Stimulated activated CD4-positive, alpha-beta T cell treated with anti-CD3 and anti-CD28 coated beads, TNF-alpha, amount 100 ng/mL, for 24 hours (primary cell): ENCODE results near the gene FRMD4A.

Source experiments
- DNase-seq, 3 experiments: peaks; one replicate each; pipeline ENCODE4 v3.0.0-alpha.2; 2020; ENCODE audit warnings: low read depth in 3 of 3

The FRMD4A gene

DNA sequence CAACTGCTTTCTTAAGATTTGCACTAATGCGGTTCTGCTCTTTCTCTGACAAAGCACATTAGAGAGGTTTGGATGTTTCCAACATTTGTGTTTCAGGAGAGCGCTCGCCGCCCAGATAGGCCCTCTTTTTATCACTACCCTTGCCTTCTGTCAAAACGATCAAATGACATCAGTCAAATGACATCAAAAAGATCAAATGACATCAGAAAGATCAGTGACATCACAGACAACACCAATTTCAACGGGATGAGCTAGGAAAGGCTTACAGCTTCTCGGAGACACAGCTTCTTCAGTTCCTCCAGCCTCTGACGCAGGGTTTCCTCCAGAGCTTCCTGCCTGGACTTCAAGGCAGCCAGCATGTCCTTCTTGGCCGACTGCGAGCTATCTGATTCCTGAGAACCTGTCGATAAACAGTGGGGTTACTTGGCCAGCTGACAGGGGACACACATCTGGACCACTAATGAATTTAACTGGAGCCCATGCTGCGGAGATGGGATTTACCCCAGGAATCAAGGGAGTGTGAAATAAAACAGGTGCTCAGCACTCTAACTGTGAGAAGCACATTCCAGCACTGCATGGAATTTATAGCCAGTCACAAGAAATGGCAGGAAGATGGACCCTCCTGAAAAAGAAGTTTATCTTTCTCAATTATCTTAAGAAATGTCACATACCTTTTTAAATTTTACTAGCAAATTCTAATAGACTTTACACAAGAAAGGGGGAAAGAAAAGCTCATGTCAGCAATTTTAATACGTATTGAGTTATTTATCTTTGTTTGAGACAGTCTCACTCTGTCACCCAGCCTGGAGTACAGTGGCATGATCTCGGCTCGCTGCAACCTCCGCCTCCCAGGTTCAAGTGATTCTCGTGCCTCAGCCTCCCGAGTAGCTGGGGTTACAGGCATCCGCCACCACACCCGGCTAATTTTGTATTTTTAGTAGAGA lies 655.8 kb downstream of the FRMD4A start:
- DNase-seq, result no peak

DNA sequence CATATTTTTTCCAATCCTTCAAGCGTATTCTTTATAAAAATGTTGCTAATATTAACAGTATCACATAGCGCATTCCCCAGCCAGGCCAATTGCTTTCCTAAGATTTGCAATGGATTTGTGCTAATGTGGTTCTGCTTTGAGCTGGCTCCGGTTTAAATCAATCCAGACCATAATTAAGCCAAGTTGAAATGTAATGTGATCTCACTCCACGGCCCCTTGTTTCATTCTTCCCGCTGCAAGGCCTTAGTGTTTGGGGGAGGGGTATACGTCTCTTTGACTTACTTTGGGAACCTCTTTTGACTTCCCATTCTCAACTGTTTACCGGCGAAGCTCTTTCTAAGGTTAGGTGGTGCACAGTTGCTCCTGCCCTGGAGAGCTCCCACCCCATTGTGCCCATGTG lies 657.6 kb downstream of the FRMD4A start:
- DNase-seq, result no peak

DNA sequence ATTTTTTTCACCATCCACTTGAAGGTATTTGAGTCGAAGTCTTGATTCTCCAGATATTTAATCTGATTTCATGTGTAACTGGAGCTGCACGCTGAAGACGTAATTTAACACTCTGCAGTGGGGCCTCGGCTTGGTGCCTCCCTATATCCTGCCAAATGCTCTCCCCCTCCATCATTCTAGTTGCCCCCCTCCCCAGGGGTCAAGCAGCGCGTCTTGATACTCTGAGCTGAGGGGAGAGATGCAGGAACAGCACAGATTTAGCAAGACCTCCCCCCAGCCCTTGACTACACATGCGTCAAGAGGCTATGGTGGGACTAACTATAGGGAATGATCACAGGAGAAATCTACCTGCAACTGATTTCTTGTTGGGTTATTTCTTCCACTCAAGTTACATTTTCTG lies 658.2 kb downstream of the FRMD4A start:
- DNase-seq, result no peak

DNA sequence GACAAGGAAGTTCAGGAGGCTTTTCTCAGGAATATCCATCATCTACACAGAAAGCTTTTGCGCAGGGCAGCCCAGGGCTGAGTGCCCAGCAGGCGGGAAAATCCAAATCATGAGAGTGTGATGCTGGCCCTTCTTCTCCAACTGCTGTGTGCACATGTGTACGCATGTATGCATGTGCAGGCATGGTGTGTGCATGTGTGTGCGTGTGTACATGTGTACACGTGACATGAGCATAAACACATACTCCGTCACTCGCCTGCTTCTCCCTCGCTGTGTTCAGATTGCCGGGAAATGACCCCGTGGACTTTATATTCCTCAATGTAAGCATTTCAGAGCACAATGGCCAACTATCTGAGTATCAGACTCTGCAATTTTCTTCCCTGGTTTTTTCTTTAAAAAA lies 658.8 kb downstream of the FRMD4A start:
- DNase-seq, result no peak

DNA sequence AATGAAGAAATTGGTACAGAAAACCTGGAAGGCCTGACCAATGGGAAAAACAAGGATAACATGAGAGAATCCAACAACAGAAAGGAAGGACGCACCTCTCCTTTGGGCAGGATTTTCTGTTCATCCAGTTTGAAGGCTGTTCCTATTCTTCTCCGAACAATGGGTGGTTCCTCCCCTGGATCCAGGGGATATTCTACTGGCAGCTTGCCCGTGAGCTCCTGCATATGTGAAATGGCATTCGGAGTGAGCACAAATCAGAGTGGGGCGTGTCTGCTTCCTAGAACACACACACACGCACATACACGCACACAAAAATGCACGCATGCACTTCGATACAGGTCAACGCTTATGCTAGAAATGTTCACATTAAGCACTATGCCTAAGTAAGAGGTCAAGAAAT lies 660.4 kb downstream of the FRMD4A start:
- no peak for DNase-seq

DNA sequence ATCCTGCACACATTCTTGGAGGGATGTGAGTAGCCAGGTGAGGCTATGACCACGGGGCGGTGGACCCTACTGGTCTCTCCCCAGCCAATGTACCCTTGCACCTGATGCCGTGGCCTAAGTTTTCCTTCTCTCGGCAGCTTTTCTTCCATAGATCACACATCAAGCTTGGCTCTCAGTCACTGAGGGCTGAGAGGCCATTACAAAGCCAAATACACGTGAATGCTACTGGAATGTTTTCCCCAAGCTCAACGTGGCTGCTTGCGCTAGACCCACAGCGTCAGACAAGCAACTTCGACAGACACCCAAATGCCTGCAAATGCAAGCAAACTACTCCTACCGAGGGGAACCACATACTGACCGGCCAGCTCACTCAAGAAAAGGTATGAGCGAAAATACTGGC lies 660.8 kb downstream of the FRMD4A start:
- DNase-seq, result no peak

DNA sequence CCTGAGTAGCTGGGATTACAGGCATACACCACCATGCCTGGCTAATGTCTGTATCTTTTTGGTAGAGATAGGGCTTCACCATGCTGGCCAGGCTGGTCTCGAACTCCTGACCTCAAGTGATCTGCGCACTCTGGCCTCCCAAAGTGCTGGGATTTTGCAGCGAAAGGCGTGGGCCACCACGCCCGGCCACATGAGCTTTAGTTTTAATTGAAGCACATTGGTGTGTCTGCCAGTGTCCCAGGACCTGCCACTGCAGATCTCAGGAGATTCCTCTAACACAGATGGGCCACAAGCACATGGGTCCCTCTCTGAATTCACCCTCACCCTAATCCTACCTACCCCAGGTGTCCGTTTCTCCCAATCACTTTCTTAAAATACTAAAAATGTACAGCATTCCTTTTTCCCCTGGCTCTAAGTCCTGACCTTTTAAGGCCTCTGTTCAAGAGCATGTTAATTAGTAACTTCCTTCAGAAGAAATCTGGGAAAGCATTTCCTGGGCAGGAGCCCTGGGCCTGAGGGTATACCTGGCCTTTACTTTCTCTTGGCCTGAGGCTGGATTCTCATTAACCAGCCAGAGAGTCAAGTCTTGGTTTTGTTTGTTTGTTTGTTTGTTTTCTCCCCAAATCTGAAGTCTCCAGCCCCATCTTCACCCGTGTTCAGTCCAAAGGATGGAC lies 661.4 kb downstream of the FRMD4A start:
- no peak for DNase-seq

DNA sequence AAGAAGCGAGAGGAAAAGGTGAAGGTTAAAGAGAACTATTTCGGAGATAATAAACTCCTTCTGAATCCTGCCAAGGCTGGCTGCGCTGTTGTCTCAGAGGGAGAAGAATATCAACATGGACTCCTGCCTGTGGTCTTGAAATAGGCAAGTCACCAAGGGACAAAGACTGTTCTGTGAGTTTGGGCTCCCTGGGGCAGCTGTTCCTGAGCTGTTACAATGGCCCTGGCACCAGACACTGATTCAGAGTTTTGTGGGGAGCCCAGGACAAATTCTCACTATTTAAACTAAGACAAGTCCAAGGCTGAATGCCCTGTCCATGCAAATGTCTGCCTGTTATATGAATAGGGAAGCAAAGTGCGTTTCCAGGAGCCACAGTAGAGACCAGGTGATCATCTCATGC lies 662.6 kb downstream of the FRMD4A start:
- no peak for DNase-seq

DNA sequence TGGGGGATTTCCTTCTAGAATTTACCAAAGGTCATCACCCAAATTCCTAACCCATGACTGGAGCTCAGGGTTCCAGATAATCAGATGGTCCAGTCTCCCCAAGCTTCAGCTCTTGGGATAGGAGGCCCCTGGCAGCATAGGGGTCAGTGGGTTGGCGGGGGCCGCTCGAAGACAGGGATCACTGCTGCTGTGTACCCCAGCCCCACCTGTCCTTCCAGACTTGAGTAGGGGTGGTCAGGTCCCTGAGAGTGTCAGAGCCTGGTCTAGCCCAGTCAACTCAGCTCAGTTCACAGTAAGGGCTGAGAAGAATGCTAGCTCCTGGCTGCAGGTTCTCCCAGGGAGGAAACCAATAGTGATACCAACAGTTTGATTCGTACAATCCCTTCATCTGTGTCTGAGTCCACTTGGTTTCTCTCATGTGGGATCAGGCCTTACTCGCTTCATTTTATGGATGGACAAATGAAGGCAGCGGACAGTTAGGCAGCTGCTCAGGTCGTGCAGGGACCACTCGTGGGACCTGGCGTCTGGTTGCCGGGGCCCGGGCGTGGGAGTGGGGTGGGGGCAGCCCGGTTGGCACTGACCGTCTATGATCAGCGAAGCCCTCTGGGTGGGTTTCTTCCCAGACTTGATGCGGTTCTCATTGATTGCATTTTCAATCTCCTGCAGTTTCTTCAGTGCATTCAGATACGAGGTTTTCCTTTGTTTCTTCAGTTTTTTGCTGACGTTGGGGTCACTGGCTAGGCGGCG lies 665.0 kb downstream of the FRMD4A start:
- no peak for DNase-seq

DNA sequence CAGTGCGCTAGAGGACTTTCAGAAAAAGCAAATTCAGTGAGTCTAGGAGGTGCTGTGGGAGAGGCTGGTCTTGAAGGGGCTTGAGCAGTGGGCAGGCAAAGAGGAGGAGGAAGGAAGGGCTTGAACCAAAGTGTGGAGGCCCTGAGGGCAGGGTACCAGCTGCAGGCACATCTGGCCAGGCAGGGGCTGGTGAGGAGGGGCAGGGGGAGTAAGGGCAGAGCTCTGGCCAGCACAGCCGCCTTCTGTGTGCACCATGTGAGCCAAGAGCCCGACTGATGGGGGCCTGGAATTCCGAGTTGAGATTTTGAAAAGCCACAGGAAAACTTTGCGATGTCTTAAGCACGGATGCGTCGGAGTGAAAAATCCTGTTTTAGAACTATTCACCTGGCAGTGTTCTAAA lies 669.5 kb downstream of the FRMD4A start:
- DNase-seq, result no peak

DNA sequence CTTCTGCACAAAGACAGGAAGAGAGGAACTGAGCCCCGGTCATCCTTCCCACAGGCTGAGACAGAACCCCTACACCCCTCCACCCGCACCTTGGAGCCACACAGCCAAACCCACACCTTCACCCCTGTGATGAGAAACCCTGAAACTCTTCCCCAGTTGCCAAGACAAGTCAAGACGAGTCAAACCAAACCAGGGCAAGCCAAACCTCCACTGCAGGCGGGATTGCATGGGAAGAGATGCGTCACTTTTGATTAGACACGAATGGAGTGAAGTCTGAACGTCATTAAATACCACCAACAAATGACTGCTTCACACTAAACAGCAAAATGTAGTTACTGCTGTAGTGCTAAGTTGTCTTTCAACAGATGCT lies 670.2 kb downstream of the FRMD4A start:
- no peak for DNase-seq

DNA sequence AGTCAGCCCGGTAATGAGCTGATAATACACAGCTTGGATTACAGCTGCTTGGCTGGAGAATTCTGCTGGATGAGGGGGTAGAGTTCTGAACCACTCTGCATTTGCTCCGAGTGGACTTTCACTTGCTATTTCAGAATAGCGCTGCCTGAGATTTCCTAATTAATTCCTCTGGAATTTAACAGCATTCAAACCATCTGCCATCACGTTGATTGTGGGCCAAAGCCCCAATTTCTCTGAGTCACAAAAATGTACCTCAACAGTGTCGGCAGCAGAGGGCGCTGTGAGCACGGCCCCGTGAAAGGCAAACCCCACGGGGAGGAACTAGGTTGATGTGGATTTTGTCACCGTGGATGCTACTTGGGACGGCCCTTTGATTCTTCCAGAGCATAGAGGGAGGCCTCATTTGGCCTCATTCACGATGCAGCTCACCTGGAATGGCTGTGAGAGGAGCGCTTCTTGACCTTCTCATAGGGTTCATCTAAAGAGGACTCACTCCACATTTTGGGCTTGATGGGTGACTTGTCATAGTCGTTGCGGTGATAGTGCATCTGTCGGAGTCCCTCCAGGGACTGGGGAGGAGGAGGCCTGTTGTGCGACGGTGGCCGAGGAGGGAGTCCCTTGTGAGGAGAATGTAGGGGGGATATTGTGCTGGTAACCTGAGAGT lies 670.7 kb downstream of the FRMD4A start:
- peak; percentile 44 to 56 (median 55) for DNase-seq

DNA sequence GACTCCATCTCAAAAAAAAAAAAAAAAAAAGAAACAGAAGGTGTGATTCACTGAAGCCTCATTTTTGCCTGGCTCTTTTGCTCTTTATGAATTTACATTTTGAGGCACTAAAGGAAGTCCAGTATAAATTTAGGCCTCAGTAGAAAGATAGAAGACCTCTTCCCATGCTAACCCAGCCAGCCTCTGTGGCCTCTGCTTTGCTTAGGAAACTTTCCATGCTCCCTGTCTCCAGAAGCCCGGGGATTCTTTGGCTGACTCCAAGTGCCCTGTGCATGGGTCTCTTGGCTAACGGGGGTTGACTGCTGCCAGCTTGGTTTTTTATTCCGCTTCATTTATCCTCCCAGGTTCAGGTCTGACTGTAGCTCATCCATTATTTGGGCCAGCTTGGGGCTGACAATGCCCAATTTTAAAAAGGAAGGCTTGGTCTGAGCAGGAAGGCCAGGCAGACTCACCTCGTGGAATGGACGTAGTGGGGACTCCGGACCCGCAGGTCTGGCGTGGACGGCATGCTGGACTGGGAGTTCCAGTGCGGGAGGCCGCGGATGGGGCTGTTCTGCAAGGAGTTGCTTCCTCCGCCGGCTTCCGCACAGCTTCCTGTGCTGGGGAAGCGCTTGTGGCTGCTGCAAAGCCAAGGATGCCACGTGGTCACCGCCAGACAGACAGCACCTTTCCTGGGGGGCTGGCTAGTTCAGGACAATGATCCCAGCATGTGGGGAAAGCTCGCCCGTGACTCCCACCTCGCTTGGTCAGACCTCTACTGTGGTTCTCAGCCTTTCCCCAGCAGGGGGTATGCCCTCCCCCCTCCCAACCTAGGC lies 671.6 kb downstream of the FRMD4A start:
- no peak for DNase-seq

DNA sequence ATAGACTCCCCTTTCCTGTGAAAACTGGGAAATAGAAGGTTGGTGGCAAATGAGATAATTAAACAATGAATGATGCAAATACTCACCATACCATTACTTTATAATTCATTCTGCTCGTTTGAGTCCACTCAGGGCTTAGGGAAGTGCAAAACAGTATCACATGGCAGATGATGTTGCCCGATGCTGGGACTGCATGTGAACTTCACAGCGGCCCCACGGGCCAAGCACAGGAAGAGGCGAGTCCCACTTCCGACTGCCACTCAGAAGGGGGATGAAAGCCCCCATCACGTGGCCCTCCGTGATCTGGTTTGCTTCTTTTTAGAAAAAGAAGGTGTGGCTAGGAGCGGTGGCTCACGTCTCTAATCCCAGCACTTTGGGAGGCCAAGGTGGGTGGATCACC lies 672.5 kb downstream of the FRMD4A start:
- DNase-seq, result no peak

DNA sequence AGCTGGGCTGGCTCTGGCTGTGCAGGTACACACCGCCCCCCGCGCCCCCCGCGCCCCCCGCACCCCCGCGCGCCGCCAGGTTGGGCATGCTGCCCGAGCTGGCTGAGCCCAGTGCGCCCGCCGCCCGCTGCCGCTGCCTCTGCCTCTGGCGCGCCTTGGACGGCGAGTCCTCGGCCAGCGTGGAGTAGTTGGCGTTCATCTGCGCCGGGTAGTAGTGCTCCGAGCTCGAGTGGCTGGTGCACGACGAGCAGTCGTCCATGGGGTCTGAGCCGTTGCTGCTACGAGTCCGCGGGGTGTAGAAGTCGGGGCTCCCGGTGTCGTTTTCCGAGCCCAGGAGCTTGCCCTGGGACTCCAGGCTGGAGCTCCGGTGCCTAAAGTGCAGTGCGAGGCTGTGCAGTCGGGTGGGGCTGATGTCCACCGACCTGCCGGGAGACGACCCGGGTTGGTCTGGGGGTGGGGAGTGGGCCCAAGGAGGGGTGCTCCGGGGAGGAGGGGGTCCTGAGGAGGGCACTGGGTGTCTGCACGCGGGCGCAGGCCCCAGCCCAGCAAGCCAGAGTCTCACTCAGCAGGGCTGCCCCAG lies 673.5 kb downstream of the FRMD4A start:
- DNase-seq, result no peak

DNA sequence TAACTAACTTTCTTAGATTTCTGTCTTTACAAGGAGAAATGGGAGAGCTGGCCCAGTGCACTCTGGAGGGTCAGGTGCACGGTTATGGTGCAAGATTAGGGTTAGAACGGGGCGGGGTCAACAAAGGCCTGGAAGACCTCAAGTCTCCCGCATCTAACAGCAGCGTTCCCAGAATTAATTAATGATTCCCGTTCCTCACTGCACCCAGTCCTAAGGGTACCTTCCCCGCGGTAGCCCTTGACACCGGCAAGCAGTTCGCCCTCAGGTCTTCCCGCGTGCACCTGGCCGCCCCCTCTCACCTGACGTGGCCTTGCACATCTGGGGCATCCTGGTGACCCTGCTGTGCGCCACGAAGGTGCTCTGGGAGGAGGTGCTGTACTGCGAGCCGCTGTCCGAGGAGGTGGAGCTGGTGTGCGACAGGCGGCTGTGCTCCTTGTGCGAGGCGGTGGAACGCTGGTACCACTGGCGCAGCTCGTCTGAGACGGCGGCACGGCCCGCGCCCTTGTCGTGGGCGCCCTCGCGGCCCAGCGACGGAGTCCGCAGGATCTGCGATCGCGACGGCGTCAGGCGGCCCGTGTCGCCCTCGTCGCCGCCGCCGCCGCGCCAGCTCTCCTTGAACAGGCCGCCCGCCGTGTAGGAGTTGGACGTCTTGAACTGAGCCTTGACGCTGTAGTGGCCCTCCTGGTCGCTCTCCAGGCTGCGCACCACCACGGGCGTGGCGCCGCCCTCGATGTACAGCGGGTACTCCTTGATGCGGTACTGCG lies 674.2 kb downstream of the FRMD4A start:
- DNase-seq, result no peak

DNA sequence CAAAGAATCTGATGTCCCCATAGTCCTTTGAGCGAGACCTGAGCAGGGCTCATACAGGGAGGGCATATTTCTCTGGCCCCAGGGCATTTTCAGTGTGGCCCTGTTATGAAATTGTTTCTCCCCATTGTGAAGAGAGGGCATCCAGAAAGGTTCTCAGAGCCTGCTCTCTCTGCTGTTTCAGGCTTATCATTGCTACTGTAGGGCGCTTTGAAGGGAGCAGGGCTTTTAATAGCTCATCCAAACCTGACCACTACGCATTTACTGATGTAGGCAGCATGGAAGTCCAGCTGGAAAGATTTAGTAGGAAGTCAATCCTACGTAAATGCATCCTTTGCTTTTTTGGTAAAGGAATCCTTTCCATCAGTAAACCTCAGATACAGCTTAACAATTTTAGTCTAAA lies 675.9 kb downstream of the FRMD4A start:
- no peak for DNase-seq

DNA sequence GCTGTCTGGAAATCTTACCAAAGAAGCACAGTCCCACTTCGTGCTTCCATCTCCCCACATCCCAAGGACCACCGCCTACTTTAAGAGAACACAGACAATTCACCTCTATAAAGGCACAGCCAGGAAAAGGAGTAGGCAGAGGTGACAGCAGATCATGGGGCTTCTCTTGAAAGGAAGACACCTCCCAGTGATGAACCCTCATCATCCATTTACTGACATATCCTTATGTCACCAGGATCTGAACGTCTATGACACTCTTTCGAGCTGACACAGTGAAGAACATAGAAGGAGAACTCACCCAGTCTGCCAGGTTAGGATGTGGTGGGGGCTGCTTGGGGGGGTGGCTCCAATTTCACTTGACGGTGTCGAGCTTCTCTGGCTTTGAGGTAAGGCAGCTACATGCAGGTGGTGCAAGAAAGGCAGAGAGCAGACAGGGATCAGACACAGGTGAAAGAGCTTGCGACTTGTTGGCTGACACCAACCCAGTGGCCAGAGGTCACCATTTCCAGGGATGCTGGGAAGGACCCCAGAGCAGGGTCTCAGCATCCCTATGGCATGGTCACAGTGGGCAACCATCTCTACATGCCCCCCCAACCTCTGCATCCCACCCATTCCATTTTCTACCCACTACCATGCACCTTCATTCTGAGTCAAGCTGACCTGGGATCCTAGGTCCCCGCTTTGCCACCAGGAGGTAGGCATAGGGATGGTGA lies 676.5 kb downstream of the FRMD4A start:
- DNase-seq, result no peak

DNA sequence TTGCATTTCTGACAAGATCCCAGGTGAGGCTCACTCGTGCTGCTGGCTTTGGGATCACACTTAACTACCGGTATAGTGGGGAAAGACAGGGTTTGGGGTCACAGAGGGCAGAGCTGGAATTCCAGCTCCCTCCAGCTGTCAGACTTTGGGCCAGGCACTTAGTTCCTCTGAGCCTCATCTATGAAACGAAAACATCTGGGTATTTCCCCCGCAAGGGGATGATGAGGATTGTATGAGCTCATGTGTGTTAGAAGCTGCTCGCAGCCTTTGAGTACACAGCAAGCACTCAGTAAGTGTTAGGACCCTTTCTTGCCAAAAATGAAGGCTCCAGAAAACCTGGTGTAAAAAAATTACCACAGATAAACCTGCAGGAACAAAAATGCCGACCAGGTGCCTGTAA lies 677.9 kb downstream of the FRMD4A start:
- no peak for DNase-seq
